HCT116 (cell line): ENCODE results near the gene AUTS2. TPM values are rescaled to one million over a fixed set of nuclear protein-coding genes. Genes with fewer than 3 reads are reported as not detected.

Experiments
- ATAC-seq: fragments of 200-7000 bp; cut with Tn5 transposase; 2 replicates; pipeline ENCODE4 v1.9.1; 2020; ENCODE audit warnings: mild to moderate bottlenecking, moderate library complexity
- BruUV-seq: library from RNA; stranded (reverse); fragments of 400-500 nt; replicated peaks from 2 replicates; lab custom pipeline; 2021; lab: Mats Ljungman, UMichigan
- CTCF ChIA-PET: fragments of 300-600 bp; sonication (Branson Sonifier 250); formaldehyde crosslinking; loops from one replicate; lab custom pipeline; 2021; ENCODE audit warnings: antibody characterized with exemption; lab: Charles Lee
- POLR2A ChIA-PET: fragments of 300-600, 350-600 bp; sonication (Branson Sonifier 250); formaldehyde crosslinking; loops from one replicate; lab custom pipeline; 2021; ENCODE audit warnings: antibody characterized with exemption; lab: Charles Lee
- RAD21 ChIA-PET, 2 experiments: fragments of 300-600 bp; sonication (Branson Sonifier 250); formaldehyde crosslinking; loops; one replicate each; lab custom pipeline; 2023; ENCODE audit warnings: low total read pairs in 2 of 2; ENCODE audit not compliant: uncharacterized antibody in 2 of 2, unreplicated experiment in 2 of 2, low non-redundant PET in 1 of 2; lab: Charles Lee
- DNase-seq: peaks from one replicate; pipeline ENCODE4 v3.0.0-alpha.2; 2010; ENCODE audit warnings: low read depth, low spot score
- H2AFZ ChIP-seq: fragments of 200-600 bp; shearing (Covaris generic), sonication (generic); 2 replicates; pipeline ENCODE4 v1.6.1; 2017; ENCODE audit warnings: low read depth, mixed run types, mixed read lengths, antibody characterized with exemption, low read length; ENCODE audit not compliant: poor library complexity, severe bottlenecking
- H3K27ac ChIP-seq: 2 replicates; pipeline ENCODE4 v1.5.1; 2012; ENCODE audit warnings: low read depth, low read length
- H3K27me3 ChIP-seq: fragments of 200-600 bp; sonication (generic); 2 replicates; pipeline ENCODE4 v1.6.1; 2016; ENCODE audit warnings: mixed run types, low read length, mixed read lengths; ENCODE audit not compliant: insufficient read depth
- H3K36me3 ChIP-seq, 2 experiments: fragments of 200-500 bp in 1 of 2; fragments of 200-600 bp in 1 of 2; sonication (Bioruptor generic) in 1 of 2; sonication (generic) in 1 of 2; 2 replicates each; pipeline versions ENCODE4 v1.5.1 to v1.6.1; 2014 to 2016; ENCODE audit warnings: low read length in 2 of 2, inconsistent platforms in 1 of 2, mixed read lengths in 1 of 2, mixed run types in 1 of 2; ENCODE audit not compliant: insufficient read depth in 2 of 2, control insufficient read depth in 1 of 2
- H3K4me1 ChIP-seq, 2 experiments: fragments of 200-600 bp in 1 of 2; sonication (generic) in 1 of 2; 2 replicates each; pipeline versions ENCODE4 v1.5.1 to v1.6.1; 2012 to 2017; ENCODE audit warnings: low read length in 2 of 2, inconsistent platforms in 1 of 2, mild to moderate bottlenecking in 1 of 2, mixed read lengths in 1 of 2, mixed run types in 1 of 2, moderate library complexity in 1 of 2; ENCODE audit not compliant: insufficient read depth in 2 of 2, control insufficient read depth in 1 of 2
- H3K4me2 ChIP-seq: fragments of 200-600 bp; sonication (generic); 2 replicates; pipeline ENCODE4 v1.6.1; 2017; ENCODE audit warnings: mixed run types, low read length, mixed read lengths
- H3K4me3 ChIP-seq, 2 experiments: fragments of 200-600 bp in 1 of 2; sonication (generic) in 1 of 2; replicated peaks in 1 of 2; 2 replicates each; pipeline ENCODE4 v1.5.1; 2011 to 2016; ENCODE audit warnings: low read length in 2 of 2, control low read depth in 1 of 2, low read depth in 1 of 2, mild to moderate bottlenecking in 1 of 2, mixed read lengths in 1 of 2, mixed run types in 1 of 2
- H3K79me2 ChIP-seq: fragments of 200-600 bp; sonication (generic); 2 replicates; pipeline ENCODE4 v1.6.1; 2017; ENCODE audit warnings: mild to moderate bottlenecking, mixed run types, low read length, moderate library complexity, mixed read lengths; ENCODE audit not compliant: insufficient read depth
- H3K9ac ChIP-seq: fragments of 200-600 bp; sonication (generic); 2 replicates; pipeline ENCODE4 v1.6.1; 2016; ENCODE audit warnings: low read length, mixed read lengths
- H3K9me2 ChIP-seq: fragments of 200-600 bp; sonication (generic), shearing (Covaris generic); 2 replicates; pipeline ENCODE4 v1.6.1; 2017; ENCODE audit warnings: mixed run types, mild to moderate bottlenecking, moderate library complexity; ENCODE audit not compliant: insufficient read depth
- H3K9me3 ChIP-seq, 2 experiments: fragments of 200-500 bp in 1 of 2; fragments of 200-600 bp in 1 of 2; sonication (Bioruptor generic) in 1 of 2; sonication (generic) in 1 of 2; 2 replicates each; pipeline ENCODE4 v1.6.1; 2014 to 2017; ENCODE audit warnings: low read length in 2 of 2, mixed read lengths in 2 of 2, inconsistent platforms in 1 of 2, low read depth in 1 of 2, mild to moderate bottlenecking in 1 of 2, mixed run types in 1 of 2, moderate library complexity in 1 of 2; ENCODE audit not compliant: control insufficient read depth in 1 of 2, insufficient read depth in 1 of 2
- H4K20me1 ChIP-seq: fragments of 200-600 bp; sonication (generic), shearing (Covaris generic); 2 replicates; pipeline ENCODE4 v1.6.1; 2017; ENCODE audit warnings: mixed run types, mild to moderate bottlenecking, moderate library complexity; ENCODE audit not compliant: insufficient read depth
- CBX3 ChIP-seq: IDR thresholded peaks from 2 replicates; pipeline ENCODE4 v1.6.1; 2012; ENCODE audit warnings: low read depth
- CEBPB ChIP-seq: IDR thresholded peaks from 2 replicates; pipeline ENCODE4 v1.6.1; 2012; ENCODE audit warnings: low read depth
- CTCF ChIP-seq, 3 experiments: fragments of 200-600 bp in 1 of 3; sonication (generic) in 1 of 3; IDR thresholded peaks in 2 of 3; conservative IDR thresholded peaks in 1 of 3; 2 replicates each; pipeline ENCODE4 v1.5.1; 2012 to 2017; ENCODE audit warnings: low read depth in 2 of 3, low read length in 2 of 3, antibody characterized with exemption in 1 of 3, borderline replicate concordance in 1 of 3, control low read depth in 1 of 3, mild to moderate bottlenecking in 1 of 3, mixed read lengths in 1 of 3, mixed run types in 1 of 3, moderate library complexity in 1 of 3; ENCODE audit not compliant: insufficient read depth in 1 of 3
- EGR1 ChIP-seq: IDR thresholded peaks from 2 replicates; pipeline ENCODE4 v1.6.1; 2012; ENCODE audit warnings: low read depth
- FOSL1 ChIP-seq: IDR thresholded peaks from 2 replicates; pipeline ENCODE4 v1.6.1; 2012; ENCODE audit warnings: low read depth
- JUND ChIP-seq: IDR thresholded peaks from 2 replicates; pipeline ENCODE4 v1.6.1; 2012
- POLR2AphosphoS5 ChIP-seq: IDR thresholded peaks from 2 replicates; pipeline ENCODE4 v1.6.1; 2011; ENCODE audit warnings: mild to moderate bottlenecking, low read depth, low read length, moderate library complexity
- SIN3A ChIP-seq: IDR thresholded peaks from 2 replicates; pipeline ENCODE4 v1.6.1; 2012; ENCODE audit warnings: low read depth
- SRF ChIP-seq: IDR thresholded peaks from 2 replicates; pipeline ENCODE4 v1.6.1; 2012; ENCODE audit warnings: low read depth
- intact Hi-C: fragments of 100-400 bp; cut with micrococcal nuclease; formaldehyde crosslinking; loops from 2 replicates; pipeline ENCODE4 v1.10.0; 2022
- total RNA-seq: library from RNA; stranded (reverse); gene quantifications from one replicate; pipeline ENCODE4 v1.2.1, GENCODE V29; 2021; ENCODE audit not compliant: unreplicated experiment
- TF ChIP-seq, protein P1 (sequence below): IDR thresholded peaks from 2 replicates; pipeline ENCODE4 v1.6.1; 2011; ENCODE audit warnings: mild to moderate bottlenecking, low read length, moderate library complexity; ENCODE audit not compliant: insufficient replicate concordance; ENCODE audit errors: extremely low read depth
- TF ChIP-seq, protein P2 (sequence below): IDR thresholded peaks from 2 replicates; pipeline ENCODE4 v1.6.1; 2012

Gene AUTS2
- total RNA-seq, 1 experiment from 2014 or later: 0.93 TPM

DNA sequence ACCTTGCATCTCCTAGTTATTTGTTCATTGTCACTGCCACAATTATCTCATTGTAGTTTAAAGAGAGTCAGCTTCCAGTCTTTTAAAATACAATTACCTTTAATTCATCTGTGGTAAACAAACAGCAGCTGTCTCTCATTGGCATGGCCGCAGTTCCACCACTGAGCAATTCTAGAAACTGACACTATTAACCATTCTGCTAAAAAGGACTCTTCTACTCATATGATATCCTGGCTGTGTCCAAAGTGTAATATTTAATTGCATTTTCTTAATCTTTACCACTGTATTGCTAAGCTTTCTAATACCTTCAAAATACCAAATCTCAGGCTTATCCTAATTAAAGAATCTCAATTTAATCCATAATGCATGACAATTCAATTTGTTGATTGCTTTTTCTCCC lies 639.0 kb downstream of the AUTS2 start:
- no peak for ATAC-seq
- H3K79me2 ChIP-seq: no peaks in the 10 kb centered on the region
- no peak for DNase-seq
- intact Hi-C loops: no loop called here
- H4K20me1 ChIP-seq: no peaks in the 10 kb centered on the region
- peaks cover 3 to 14% of the 10 kb centered on the region in 2 experiments; a peak in 3 of 4 replicates for H3K9me3 ChIP-seq
- H3K4me1 ChIP-seq: no peaks in the 10 kb centered on the region
- H3K9ac ChIP-seq: no peak overlapping the region
- ChIA-PET RAD21 (no interaction called here), CTCF (no interaction called here), POLR2A (no interaction called here)
- H3K4me2 ChIP-seq: no peak overlapping the region
- no peaks in the 10 kb centered on the region for H3K36me3 ChIP-seq
- H3K4me3 ChIP-seq: no peak overlapping the region
- H3K27ac ChIP-seq: no peak overlapping the region
- H3K9me2 ChIP-seq: no peaks in the 10 kb centered on the region
- no peaks in the 10 kb centered on the region for H3K27me3 ChIP-seq
- no peak overlapping the region for H2AFZ ChIP-seq
- TF ChIP-seq, protein P1, sequence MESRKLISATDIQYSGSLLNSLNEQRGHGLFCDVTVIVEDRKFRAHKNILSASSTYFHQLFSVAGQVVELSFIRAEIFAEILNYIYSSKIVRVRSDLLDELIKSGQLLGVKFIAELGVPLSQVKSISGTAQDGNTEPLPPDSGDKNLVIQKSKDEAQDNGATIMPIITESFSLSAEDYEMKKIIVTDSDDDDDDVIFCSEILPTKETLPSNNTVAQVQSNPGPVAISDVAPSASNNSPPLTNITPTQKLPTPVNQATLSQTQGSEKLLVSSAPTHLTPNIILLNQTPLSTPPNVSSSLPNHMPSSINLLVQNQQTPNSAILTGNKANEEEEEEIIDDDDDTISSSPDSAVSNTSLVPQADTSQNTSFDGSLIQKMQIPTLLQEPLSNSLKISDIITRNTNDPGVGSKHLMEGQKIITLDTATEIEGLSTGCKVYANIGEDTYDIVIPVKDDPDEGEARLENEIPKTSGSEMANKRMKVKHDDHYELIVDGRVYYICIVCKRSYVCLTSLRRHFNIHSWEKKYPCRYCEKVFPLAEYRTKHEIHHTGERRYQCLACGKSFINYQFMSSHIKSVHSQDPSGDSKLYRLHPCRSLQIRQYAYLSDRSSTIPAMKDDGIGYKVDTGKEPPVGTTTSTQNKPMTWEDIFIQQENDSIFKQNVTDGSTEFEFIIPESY: no peak
- no peak for TF ChIP-seq CBX3
- no peak for TF ChIP-seq JUND
- TF ChIP-seq SRF: no peak
- TF ChIP-seq SIN3A: no peak
- no peak for TF ChIP-seq CTCF (IDR thresholded peaks at IDR 0.05 in 2 of 3, conservative IDR thresholded peaks at IDR 0.05 in 1 of 3; ENCODE audit: borderline replicate concordance in 1 of 3, insufficient read depth in 1 of 3, low read depth in 2 of 3, low read length in 2 of 3)
- TF ChIP-seq, protein P2, sequence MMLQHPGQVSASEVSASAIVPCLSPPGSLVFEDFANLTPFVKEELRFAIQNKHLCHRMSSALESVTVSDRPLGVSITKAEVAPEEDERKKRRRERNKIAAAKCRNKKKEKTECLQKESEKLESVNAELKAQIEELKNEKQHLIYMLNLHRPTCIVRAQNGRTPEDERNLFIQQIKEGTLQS: no peak
- no peak for TF ChIP-seq CEBPB
- no peak for TF ChIP-seq EGR1
- no peak for TF ChIP-seq FOSL1
- no peak for TF ChIP-seq POLR2AphosphoS5
- BruUV-seq: no TSS peak
